ENCODE data around the gene IGHMBP2.

IGHMBP2 gene

DNA sequence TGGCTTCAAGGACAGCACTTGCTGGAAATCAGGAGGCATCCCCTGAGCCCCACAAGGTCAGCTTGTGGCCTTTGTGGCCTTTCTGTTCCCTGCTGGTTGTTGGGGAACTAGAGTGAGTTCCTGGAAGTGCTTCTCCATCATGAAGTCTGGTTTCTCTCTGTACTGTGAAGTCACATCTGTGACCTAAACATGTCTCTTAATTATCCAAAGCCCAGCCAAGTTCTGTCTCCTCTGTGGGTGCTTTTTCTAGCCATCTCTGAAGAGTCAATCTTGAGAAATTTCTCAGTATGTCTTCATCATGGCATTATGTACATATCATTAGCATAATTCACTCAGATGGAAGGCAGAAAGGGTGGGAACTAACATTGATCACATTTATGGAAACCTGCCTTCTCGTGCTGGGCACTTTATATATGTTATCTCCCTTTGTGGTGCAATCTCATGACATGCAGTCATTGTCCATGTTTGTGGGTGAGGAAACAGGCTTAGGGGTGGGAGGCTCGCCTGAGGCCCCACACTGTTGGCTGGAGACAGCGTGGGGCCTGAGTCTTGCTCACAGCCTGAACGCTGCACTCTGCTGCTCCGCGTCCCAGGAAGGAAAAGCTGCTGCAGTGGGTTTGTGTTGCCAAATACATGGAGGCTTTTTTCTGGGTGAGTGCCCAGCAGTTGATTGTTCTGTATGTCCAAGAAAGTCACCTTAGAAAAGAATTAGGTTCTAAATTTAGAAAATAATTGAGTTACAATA lies 24.6 kb downstream of the IGHMBP2 start:
- FAIRE-seq, result no peak

DNA sequence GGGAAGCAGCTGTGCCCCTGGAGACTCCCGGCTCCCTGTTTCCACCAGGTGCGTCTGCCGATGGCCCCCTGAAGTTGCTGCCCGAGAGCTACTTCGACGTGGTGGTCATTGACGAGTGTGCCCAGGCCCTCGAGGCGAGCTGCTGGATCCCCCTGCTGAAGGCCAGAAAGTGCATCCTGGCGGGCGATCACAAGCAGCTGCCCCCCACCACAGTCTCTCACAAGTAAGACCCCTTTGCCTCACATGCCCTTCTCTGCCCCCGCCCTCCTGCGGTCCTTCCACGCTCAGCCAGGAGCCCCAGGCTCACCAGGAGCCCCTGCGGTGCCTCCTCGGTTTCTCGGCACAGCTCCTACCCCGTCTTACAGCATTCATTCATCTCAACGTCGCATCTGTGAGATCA lies 25.4 kb downstream of the IGHMBP2 start:
- no peak for FAIRE-seq

DNA sequence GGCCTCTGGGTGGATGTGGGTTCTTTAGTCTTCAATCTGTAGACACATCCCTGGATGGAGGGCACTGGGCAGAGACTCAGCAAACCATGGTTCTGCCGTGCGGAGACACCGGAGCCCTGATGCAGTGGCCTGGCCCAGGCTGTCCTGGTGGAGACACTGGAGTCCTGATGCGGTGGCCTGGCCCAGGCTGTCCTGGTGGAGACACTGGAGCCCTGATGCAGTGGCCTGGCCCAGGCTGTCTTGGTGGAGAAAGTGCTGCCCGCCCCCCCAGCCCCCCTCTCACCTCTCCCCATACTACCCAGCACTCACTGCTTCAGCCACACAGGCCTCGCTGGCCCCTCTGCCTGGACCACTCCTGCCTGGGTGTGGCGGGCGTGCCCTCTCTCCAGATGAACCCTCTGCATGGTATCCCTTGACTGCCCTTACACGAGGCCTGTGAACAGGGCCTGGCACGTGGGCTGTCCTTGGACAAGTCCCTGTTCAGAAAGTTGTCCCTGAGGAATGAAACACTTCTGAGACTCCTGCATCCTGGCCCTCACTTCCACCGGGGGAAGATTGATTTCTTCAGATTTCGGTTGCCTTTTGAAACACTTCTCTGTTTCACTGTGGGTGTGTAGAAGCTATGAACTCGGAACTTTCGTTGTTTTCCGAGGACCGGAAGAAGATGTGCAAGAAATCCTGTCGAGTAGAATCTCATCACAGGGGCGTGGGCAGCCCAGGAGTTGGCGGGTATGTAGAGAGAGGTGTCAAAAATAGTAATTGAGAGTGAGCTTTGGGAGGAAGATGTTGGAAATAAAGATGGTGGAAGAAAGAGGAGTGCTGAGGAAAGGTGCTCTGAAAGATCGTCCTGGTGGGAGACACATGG lies 26.2 kb downstream of the IGHMBP2 start:
- no peak for FAIRE-seq

DNA sequence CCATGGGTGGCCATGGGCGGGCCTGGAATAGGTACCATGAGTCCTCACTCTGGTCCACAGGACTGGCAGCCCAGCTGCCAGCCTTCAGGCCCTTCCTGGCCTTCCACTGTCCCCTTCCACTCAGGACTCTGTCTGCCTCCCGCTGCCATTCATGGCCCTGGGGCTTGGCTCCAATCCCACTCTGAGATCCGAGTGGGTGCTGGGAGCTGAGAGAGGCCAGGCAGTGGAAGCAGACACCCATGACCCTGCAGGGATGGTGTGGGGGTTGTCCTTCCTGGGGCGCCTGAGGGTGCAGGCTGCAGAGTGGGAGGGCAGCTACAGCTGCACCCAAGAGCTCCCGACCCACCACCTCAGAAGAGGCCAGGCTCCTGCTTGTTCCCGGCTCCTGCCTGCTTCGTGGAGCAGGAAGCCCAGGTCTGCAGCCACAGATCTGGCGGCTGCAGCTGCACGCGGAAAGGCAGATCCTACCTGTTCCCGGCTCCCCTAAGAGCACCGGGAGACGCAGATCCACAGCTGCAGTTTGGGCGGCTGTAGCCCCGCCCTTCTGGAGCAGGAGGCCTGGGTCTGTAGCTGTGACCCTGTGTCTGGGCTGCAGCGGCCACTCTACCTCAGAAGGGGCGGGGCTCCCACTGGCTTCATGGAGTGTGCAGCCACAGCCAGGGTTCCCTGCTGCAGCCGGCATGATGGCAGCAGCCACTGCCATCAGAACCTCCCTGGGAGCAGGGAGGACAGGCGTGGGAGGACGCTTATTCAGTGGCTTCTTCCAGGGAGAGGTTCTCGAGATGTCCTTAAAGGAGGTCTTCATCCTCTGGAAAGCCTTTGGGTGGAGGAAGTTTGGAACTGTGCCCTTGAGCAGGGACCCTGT lies 27.5 kb downstream of the IGHMBP2 start:
- FAIRE-seq, result no peak

DNA sequence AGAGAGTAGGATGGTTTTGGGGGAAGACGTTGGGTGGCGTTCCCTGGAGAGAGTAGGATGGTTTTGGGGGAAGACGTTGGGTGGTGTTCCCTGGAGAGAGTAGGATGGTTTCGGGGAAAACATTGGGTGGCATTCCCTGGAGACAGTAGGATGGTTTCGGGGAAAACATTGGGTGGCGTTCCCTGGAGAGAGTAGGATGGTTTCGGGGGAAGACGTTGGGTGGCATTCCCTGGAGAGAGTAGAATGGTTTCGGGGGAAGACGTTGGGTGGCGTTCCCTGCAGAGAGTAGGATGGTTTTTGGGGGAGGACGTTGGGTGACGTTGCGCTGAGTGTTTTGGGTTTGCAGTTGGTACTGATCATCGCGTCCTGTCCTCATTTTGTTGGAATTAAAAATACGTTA lies 28.2 kb downstream of the IGHMBP2 start:
- FAIRE-seq, result no peak

DNA sequence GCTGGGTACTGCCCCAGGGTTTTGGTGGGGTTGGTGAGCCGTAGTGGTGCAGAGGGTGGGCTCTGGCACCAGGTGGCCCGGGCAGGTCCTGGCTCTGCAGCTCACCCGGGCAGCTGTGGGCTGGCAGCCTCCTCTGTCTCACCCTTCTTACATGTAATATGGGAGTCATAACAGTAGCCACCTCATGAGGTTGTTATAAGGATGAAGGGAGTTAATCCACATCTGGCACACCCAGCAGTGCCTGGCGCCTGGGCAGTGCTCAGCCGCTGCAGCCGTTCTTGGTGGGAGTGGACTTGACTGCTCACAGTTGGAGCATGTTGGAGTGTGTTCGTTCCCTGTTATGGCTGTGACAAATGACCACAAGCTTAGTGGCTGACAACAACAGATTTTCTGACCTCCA lies 28.7 kb downstream of the IGHMBP2 start:
- no peak for FAIRE-seq

DNA sequence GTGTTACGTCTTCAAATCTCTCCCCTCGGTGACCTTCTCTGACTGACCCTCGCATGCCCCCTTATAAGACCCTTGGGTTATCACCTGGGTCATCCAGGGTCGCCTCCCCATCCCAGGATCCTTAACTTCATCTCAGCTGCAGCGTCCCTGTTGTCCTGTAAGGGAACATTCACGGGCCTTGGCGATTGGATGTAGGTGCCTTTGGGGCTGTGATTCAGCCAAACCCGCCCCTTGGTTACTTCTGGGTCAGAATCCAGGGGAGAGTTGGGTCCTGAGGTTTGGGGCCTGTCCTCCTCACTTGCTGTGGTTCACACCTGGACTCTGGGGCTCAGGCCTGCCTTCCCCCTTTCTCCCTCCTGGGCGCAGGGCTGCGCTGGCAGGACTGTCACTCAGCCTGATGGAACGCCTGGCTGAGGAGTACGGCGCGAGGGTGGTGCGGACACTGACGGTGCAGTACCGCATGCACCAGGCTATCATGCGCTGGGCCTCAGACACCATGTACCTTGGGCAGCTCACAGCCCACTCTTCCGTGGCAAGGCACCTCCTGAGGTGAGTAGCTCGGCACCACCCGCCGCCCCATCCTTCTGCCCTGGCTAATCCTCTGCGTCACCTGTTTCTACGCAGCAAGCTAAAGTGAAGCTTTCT lies 29.4 kb downstream of the IGHMBP2 start:
- no peak for FAIRE-seq

DNA sequence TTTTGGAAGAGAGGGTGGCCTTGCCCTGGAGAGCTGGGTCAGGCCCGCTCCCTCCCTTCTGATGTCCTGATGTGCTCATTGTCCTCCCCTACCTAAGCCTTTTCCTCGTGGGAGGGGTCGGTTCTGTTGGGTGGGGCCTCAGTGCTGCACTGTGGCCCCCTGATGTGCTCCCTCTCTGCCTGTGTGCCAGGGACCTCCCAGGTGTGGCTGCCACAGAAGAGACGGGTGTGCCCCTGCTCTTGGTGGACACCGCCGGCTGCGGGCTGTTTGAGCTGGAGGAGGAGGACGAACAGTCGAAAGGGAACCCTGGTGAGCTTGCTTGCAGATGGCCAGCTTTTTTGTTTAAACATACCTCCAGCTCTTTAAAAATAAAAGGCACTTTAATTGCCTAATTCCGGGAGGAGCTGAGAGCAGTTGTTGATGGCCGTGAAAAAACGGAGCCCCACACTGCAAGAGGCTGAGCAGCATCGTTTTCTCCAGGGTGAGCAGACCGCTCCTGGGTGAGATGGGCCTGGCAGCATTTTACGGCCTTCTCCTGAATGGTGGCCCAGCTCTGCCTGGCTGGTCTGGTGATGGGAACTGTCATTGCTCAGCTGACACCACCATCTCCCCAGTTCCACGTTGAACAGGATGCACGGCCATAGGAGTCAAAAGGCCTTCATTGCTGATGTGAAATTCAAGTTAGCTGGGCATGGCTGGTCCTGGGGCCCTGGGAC lies 30.1 kb downstream of the IGHMBP2 start:
- no peak for FAIRE-seq

DNA sequence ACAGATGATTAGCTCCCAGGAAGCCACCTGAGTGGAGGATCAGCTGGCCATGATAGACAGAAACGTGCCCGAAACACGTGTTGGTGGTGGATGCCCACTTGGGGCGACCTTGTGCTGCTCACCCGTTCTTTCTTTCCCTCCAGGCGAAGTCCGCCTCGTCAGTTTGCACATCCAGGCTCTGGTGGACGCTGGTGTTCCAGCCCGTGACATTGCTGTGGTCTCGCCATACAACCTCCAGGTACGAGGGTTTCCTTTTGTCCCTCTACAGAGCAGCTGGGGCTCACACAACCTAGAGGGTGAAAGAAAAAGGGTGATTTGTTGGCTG lies 30.6 kb downstream of the IGHMBP2 start:
- no peak for FAIRE-seq

DNA sequence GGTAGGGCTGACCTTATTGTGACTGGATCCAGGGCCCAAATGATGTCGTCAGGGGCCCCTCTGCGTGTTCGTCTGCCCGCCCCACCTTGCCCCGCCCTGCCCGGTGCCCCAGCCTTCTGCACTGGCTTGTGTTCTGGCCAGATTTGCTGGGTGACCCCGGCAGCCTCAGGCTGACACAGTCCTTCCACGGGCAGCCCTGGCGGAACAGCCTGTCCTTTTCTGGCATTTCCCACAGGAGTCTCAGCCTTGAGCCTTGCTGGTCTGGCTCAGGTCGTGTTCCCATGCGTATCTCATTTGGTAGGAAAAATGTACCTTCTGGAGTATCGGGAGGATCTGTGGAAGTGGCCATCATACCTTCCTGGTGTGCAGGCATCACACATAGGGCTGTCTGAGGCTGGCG lies 31.0 kb downstream of the IGHMBP2 start:
- FAIRE-seq, result no peak

DNA sequence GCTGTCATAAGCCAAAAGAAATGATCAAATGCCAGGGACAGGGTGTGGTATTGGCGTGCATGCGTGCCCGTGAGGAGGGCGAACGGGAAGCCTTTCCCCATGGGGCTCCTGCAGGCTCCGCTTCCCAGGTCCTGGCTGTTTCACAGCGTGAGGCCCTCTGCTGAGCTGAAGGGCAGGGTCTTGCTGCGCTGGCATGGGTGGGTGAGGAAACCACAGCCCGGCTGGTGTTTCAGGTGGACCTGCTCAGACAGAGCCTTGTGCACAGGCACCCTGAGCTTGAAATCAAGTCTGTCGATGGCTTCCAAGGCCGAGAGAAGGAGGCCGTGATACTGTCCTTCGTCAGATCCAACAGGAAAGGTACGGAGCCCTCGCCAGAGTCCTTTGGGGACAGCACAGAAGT lies 31.4 kb downstream of the IGHMBP2 start:
- no peak for FAIRE-seq

DNA sequence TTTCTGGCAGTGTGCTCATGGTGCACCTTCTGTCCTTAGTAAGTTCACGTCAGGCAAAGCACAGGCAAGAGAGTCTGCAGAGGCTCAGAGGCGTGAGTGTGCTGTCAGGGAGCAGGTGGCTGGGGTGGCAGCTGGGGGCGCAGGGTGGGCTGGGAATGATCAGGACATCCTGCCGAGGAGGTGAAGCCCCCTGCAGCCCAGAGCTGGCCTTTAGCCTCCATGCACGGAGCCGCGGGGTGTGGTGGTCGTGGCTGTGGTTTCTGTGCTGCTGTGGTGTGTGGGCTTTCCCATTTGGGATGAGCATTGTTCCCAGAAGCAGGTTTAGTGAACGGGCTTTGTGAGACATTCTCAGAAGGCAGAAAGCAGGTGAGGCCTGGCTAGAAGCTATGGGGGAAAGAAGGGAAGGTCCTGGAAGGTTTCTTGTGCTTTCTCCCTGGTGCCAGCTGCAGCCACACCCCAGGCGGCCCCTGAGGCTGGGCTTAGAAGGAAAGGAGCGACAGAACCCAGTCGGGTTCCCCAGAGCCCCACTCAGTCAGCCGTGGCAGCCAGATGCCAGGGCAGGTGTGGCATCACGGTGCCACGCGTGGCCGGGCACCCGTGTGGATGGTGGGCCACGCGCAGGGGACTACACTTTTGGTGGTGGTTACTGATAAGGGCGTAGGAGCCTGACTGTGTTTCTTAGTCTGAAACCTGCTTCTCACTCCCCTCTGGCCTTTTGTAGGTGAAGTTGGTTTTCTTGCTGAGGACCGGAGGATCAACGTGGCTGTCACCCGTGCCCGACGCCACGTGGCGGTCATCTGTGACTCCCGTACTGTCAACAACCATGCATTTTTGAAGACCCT lies 32.0 kb downstream of the IGHMBP2 start:
- no peak for FAIRE-seq

DNA sequence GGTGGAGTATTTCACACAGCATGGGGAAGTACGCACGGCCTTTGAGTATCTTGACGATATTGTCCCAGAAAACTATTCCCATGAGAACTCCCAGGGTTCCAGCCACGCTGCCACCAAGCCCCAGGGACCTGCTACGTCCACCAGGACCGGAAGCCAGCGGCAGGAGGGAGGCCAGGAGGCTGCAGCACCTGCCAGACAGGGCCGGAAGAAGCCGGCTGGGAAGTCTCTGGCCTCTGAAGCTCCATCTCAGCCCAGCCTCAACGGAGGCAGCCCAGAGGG lies 32.6 kb downstream of the IGHMBP2 start:
- no peak for FAIRE-seq

DNA sequence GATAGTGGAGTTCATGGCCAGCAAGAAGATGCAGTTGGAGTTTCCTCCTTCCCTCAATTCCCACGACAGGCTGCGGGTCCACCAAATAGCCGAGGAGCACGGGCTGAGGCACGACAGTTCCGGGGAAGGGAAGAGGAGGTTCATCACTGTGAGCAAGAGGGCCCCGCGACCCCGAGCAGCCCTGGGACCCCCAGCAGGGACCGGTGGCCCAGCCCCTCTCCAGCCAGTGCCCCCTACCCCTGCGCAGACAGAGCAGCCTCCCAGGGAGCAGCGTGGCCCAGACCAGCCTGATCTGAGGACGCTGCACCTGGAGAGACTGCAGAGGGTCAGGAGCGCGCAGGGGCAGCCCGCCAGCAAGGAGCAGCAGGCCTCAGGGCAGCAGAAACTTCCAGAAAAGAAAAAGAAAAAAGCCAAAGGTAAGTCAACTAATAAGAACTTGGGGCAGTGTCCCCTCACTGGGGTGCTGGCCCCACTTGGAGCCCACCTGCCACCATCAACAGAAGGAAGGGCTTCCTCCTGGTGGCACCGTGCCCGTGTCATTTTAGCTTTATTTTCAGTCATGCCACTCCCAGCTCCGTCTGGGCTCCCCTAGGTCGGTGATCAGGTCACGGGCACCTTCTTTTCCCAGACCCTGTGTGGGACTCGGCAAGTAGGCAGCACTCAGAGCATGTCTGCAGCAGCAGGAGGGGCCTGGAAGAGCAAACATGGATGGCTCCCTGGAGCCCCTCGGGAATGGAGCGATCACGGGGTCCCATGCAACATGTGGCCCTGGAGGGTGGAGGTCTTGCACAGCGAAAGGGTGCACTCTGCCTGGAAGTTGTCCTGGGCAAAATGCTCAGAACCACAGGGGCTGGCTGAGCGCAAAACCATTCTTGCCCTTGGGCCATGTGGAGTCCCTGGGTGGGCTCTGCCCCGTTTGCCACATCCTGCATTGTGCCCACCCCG lies 33.3 kb downstream of the IGHMBP2 start:
- FAIRE-seq, result no peak

DNA sequence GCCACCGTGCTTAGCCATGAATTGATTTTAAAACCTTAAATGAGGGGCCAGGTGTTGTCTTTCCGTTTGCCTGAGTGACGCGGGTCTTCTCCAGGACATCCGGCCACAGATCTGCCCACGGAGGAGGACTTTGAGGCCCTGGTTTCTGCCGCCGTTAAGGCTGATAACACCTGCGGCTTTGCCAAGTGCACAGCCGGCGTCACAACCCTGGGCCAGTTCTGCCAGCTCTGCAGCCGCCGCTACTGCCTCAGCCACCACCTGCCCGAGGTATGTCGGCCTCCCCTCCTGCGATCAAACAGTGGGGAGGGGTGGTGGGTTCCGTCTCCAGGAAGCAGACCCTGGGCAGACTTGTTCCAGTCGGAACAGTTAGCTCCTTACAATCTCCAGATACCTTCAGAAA lies 34.4 kb downstream of the IGHMBP2 start:
- FAIRE-seq, result no peak

DNA sequence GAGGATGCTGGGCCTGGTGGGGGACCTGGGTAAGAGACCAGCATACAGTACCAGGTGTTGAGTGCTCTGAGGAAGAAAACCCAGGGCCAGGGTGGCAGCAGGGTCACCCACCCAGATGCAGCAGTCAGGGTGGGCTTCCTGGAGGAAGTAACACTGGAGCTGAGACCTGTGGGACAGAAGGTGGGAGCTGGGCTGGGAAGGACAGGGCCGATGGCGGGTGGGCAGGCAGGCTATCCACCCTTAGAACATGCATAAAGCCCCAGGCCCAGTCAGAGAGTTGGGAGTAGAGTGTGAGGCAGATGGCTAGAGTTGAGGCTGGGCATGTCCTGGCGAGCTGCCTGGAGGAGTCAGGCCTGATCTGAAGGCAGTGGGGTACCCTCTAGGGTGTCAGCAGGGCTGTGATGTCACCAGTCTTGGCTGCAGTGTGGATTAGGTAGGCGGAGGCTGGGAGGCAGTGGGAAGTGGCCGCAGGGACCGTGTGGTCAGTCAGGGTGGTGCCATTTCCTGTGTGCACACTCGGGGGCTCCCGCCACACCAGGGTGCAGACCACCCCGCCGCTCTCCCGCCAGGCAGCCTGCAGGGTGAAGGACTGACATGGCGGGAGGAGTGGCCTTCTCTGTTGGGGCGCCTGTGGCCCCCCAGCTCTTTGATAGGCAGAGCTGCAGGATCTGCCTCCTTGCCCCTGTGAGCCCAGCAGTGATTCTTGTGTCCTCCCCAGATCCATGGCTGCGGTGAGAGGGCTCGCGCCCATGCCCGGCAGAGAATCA lies 35.3 kb downstream of the IGHMBP2 start:
- FAIRE-seq, result no peak

DNA sequence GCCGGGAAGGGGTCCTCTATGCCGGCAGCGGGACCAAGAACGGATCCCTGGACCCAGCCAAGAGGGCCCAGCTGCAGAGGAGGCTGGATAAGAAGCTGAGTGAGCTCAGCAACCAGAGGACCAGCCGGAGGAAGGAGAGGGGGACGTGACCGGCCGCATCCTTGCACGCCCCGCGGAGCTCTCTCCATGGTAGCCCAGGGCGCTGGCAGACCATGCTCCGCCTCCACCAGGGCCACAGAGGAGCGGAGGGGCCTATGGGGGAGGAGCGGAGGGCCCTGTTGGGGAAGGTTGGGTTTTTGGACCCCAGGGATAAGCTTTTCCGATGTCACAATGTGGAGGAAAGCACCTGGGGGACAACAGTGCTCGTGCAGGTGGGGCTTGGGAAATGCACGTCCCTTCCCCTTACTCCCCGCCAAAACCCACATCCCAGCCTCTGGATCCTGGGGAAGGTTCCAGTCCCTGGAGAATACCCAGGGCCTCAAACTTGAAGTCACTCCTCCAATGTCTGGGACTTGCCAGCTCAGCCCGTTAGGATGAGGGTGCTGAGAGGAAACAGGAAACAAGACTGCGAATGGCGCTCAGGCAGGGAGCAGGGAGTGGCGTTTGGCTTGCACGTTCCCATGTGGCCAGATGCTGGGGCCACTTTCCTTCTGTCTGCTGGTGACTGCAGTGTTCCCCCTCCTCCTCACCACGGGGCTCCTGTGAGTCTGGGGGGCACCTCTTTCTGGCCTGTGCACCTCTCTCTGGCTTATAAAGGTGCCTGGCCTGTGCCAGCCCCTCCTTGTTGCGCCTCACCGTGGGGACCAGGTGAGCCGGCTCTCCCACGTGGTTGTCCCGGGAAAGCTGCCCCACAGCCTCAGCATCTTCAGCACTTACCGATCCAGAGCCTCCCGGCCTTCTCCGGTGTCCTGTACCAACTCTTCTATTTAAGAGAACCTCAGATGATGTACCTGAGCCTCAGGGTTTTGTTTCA lies 36.2 kb downstream of the IGHMBP2 start:
- no peak for FAIRE-seq

DNA sequence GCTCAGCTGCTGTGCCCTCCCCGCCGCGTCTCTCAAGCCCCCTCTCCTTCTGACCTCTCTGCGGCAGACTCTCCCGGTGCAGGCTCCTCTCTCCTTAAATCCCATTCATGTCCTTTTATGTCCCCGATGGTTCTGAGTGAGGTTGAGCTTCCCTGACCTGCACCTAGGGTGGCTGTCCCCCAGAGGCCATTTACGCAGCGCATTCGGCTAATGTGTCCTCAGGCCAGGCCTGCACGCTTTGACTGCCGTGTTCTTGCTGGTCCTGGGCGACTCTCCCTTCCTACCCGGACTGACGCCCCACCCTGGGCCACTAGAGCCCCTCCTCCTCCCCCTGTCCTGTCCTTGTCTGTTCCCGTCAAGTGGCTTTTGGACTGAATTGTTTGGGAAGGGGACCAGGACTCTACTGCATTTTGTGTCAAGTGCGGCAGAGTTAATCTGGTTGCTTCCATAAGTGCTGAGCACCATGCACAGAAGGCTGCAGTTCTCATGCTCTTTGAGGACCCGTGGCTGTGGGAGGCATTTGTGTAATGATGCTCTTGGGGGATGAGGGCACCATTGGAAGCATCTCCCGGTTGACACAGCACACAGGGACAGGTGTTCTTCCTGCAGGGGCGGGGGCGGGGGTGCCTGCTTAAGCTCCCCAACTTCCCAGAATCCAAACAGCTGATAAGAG lies 37.1 kb downstream of the IGHMBP2 start:
- no peak for FAIRE-seq
